ENCODE measurements around the gene ZSCAN20.
A peak's percentile ranks its signal among the peaks of the same experiment; 100 is the strongest.

ZSCAN20 gene

GRCh38 chr1:33445108-33445507, 27.3 kb upstream of the ZSCAN20 start:
- no peak for DNase-seq

GRCh38 chr1:33446590-33446989, 25.9 kb upstream of the ZSCAN20 start:
- DNase-seq, result no peak

GRCh38 chr1:33454646-33455282, 17.7 kb upstream of the ZSCAN20 start:
- no peak for DNase-seq

DNA sequence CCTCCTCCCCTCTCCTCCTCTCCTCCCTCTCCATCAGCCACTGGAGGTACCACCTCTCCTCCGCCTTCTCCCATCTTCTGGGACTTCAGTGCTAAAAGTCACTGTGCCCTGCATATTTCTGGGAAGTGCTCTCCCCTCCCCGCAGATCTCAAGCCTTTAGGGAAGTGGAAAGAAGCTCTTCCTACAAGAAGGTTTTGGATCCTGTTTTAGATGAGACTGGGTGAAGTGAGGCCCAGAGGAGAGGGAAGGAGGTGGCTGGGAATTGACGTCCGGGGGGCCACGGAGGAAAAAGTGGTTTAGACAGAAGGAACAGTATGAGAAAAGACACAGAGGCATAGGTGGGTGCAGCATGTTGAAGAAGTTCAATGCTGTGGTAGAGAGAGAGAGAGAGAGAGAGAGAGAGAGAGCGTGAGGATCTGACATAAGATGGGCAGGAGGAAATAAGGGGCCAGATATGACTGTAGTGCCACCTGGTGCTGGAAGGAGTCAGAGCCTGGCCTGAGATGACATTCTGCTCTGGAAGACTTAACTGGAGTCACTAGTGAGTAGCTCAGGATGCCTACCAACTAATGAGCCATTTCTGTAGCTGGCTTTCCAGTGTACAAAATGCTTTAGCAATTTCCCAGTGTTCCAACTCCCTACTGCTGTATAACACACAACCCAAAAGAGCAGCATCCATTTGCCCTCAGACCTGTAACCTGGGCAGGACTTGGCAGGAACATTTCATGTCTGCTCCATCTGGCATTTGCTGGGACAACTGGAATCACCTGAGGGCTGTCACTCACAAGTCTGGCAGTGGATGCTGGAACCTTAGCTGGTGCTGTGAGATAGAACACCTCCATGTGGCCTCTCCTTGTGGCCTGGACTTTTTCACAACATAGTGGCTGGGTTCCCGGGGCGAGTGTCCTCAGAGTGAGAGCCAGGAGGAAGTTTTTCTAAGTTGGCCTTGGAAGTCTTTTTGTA, 16.6 kb upstream of the ZSCAN20 start:
- peak; percentile 32 for DNase-seq

GRCh38 chr1:33456502-33456886, 16.0 kb upstream of the ZSCAN20 start:
- no peak for DNase-seq

- DNase-seq, result no peak
Measured at GRCh38 chr1:33459691-33460090, 12.8 kb upstream of the ZSCAN20 start.

DNA sequence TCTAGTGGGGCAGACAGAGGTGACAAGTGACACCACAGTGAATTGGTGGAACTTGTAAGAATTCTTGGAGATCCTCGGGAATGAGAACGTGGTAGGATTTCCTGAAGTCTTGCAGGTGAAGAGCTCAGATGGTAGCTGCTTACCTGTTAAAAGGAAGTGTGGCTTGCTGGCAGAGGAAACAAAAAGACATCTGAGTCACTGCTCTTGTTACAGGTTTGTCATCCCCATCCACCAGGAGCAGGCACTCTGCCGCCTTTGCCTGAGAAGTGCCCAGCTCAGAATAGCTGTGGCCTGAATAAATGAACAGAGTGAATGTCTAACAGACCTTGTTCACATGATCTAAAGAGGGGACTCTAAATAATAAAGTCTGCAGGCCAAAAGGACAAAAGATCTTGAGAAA, 12.3 kb upstream of the ZSCAN20 start:
- no peak for DNase-seq

GRCh38 chr1:33460947-33461629, 11.4 kb upstream of the ZSCAN20 start:
- DNase-seq, result no peak

- DNase-seq, result no peak
Measured at GRCh38 chr1:33462405-33463164, 9.9 kb upstream of the ZSCAN20 start.

GRCh38 chr1:33464552-33464951, 7.9 kb upstream of the ZSCAN20 start:
- DNase-seq, result no peak

DNA sequence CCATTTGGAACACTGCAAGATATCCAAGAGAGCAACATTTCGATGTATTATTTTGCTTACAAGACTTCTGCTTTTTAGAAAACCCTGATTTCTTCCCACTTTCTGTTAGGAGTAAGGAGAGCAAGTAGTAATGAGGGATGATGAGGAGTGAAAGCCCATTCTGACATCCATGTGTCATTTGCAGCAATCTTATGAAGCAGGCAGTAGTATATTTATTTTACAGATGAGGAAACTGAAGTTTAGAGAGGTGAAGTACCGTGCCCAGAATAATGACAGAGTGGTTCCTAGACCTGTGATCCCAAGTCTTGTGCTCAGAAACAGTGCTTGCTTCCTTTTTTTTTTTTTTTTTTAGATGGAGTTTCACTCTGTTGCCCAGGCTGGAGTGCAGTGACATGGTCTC, 7.1 kb upstream of the ZSCAN20 start:
- no peak for DNase-seq

DNA sequence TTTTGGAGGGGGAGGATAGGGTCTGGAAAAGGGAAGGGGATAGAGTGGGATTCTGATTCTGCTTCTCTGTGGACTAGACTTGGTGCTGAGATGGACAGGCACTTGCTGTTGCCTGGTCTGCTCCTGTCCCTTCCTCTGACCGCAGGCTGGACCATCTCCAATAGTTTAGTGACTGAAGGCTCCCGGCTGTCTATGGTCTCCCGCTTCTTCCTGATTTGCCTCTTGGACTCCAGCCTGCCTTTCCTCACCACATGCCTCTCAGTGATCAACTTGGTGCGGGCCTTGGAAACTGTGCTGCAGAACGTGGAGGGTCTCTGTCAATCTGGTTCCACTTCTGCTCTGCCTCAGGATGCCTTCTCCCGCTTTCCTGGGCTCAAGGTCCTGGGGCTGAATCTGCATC, 6.3 kb upstream of the ZSCAN20 start:
- no peak for DNase-seq

- DNase-seq, result no peak
Measured at GRCh38 chr1:33468011-33468410, 4.4 kb upstream of the ZSCAN20 start.

DNA sequence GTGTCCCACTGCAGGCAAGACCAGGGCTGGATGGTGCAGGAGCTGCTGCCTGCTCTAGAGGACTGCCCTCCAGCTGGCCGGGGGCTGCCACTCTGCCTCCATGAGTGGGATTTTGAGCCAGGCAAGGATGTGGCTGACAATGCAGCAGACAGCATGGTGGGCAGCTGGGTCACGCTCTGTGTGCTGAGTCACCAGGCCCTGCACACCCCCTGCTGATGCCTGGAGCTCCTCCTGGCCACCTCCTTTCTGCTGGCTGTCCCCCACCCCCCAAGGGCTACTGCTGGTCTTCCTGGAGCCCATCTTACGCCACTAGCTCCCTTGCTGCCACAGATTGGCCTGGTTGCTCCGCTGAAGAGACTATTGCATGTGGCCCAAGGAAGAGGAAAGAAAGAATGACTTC, 3.9 kb upstream of the ZSCAN20 start:
- no peak for DNase-seq

DNA sequence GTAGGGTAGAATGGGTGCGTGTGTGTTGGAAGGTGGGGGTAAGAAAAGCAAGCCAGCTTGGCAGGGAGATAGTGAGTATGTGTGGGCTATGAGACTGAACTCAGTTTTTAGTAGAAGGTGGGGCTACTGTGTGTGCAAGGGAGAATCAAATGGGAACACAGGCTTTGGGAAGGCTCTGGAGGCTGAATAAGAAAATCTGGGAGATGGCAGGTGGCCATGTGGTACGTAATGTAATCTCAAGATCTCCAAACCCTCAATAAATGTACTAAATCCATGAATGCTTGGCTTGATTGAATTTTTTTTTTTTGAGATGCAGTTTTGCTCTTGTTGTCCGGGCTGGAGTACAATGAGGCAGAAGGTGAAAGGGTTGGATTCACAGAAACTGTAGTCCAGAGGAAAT, 3.5 kb upstream of the ZSCAN20 start:
- no peak for DNase-seq

- no peak for DNase-seq
Measured at GRCh38 chr1:33469691-33470090, 2.8 kb upstream of the ZSCAN20 start.

DNA sequence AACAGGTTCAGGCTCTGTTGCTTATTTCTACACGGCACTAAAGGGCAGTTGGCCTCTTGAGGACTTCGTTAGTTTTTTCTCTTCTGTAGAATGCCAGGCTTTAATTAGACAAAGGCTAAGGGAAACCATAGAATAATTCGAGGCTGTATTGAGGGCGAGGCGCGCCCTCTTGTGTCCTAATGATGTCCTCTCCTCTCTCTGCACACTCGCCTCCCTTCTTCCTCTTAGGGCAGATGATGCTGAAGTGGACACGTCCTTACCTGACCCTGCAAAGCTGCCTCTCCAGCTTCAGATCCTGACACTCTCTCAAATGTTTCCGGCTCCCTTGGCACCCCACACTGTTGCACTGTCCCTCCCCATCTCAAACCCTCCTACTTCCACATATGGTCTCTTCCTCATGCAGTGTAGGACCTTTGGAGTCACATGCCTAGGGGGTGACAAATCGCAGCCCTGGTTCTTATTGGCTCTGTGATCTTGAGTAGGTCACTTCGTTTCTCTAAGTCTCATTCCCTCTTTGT, 1.9 kb upstream of the ZSCAN20 start:
- peak; percentile 31 for DNase-seq

DNA sequence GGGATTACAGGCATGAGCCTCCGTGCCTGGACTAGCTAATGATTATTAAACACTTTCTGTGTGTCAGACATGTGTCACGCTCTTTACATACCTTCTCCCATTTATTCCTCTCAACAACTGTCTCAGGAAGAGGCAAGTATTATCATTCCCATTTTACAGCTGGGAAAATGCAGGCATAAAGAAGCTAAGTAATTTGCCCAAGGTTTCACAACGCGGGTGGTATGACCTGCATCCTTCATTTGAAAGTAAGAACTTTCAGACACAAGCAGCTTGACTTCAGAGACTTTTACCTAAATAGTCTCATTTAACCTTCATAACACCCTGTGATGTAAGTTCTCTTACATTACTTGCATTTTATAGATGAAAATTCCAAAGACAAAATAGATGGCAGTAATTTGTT, 1.0 kb upstream of the ZSCAN20 start:
- no peak for DNase-seq

GRCh38 chr1:33473900-33474299, 1.5 kb downstream of the ZSCAN20 start:
- no peak for DNase-seq

GRCh38 chr1:33477451-33477850, 5.0 kb downstream of the ZSCAN20 start:
- DNase-seq, result no peak

DNA sequence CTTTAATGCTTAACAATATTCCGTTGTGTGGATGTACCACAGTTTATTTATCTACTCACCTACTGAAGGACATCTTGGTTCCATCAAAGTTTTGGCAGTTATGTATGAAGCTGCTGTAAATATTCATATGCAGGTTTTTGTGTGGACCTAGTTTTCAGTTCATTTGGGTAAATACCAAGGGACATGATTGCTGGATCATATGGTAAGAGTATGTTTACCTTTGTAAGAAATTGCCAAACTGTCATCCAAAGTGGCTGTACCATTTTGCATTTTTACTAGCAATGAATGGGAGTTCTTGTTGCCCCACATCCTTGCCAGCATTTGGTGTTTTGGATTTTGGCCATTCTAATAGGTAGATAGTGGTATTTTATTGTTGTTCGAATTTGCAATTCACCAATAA, 10.0 kb downstream of the ZSCAN20 start:
- no peak for DNase-seq

DNA sequence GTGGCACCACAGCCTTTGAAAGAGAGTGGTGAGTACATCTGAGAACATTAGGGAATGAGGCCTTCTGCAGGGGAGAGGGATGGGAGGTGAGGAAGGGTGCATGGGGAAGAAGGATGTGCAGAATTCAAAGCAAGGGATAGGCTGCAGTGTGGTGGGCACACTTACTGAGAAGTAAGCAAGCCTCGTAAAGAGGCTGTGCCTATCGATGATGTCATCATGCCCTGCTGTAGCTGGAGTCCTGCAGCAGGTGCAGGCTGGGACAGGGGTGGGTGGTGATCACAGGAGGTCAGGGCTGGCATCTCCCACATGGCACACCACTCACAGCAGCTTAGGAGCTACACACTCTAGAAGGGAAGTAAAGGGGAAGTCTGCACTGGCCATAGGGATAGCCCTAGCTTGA, 16.2 kb downstream of the ZSCAN20 start:
- no peak for DNase-seq

- no peak for DNase-seq
Measured at GRCh38 chr1:33494929-33495328, 22.5 kb downstream of the ZSCAN20 start.

Measured in central memory CD4-positive, alpha-beta T cell (primary cell).